ENCODE results near the gene MYO1D.

- TF ChIP-seq CTCF (IDR thresholded peaks at IDR 0.05), result no peak
- TF ChIP-seq POLR2A (IDR thresholded peaks at IDR 0.05), result no peak
Observed at GRCh38 chr17:32910769-32911168, 33.8 kb upstream of the MYO1D start.
